Esophagus squamous epithelium (tissue), 4 donors: Measurements from ENCODE around the gene SPRR2E.

Source experiments
- CTCF ChIP-seq, 6 experiments: fragments of 450-650 bp in 4 of 6; fragments of 200-600 bp in 2 of 6; sonication (generic) in 2 of 6; IDR thresholded peaks; one replicate each; pipeline ENCODE4 v1.5.1; 2016 to 2019; ENCODE audit warnings: antibody characterized with exemption in 6 of 6, mild to moderate bottlenecking in 4 of 6, moderate library complexity in 4 of 6
- POLR2A ChIP-seq, 4 donors: fragments of 450-650 bp; IDR thresholded peaks; one replicate each; pipeline ENCODE4 v1.6.1; 2017; ENCODE audit warnings: antibody characterized with exemption in 4 of 4, mild to moderate bottlenecking in 4 of 4, moderate library complexity in 3 of 4

GRCh38 chr1:153087652-153088051, 6.7 kb downstream of the SPRR2E start:
- TF ChIP-seq CTCF (IDR thresholded peaks at IDR 0.05): no peak
- no peak for TF ChIP-seq POLR2A (IDR thresholded peaks at IDR 0.05)
